Parathyroid adenoma (tissue), 2 donors: ENCODE data around the gene TTC13.
"Not testable (repeated sequence)": the region's sequence is repeated elsewhere in the genome, so short reads cannot be mapped to it uniquely, and the experiment has no call there.

ENCODE experiments used
- H2AFZ ChIP-seq: fragments of 300-600 bp; sonication (generic); one replicate; pipeline ENCODE4 v1.7.0; 2017; ENCODE audit warnings: antibody characterized with exemption, mild to moderate bottlenecking
- H3K27ac ChIP-seq: fragments of 300-600 bp; sonication (generic); one replicate; pipeline ENCODE4 v1.7.0; 2017
- H3K27me3 ChIP-seq: fragments of 300-600 bp; sonication (generic); one replicate; pipeline ENCODE4 v1.7.0; 2017; ENCODE audit warnings: low read length; ENCODE audit not compliant: control insufficient read depth, insufficient read depth
- H3K36me3 ChIP-seq: fragments of 300-600 bp; sonication (generic); one replicate; pipeline ENCODE4 v1.7.0; 2017; ENCODE audit warnings: low read length; ENCODE audit not compliant: control insufficient read depth, insufficient read depth
- H3K4me1 ChIP-seq: fragments of 300-600 bp; sonication (generic); one replicate; pipeline ENCODE4 v1.7.0; 2017; ENCODE audit warnings: control low read depth
- H3K4me2 ChIP-seq: fragments of 300-600 bp; sonication (generic); one replicate; pipeline ENCODE4 v1.7.0; 2017; ENCODE audit warnings: low read length
- H3K4me3 ChIP-seq: fragments of 300-600 bp; sonication (generic); one replicate; pipeline ENCODE4 v1.7.0; 2017; ENCODE audit warnings: low read depth, low read length
- H3K79me2 ChIP-seq: fragments of 300-600 bp; sonication (generic); one replicate; pipeline ENCODE4 v1.7.0; 2017; ENCODE audit warnings: control low read depth
- H3K9ac ChIP-seq: fragments of 300-600 bp; sonication (generic); one replicate; pipeline ENCODE4 v1.7.0; 2017; ENCODE audit warnings: mild to moderate bottlenecking
- H3K9me3 ChIP-seq: fragments of 300-600 bp; sonication (generic); one replicate; pipeline ENCODE4 v1.7.0; 2017; ENCODE audit warnings: low read length; ENCODE audit not compliant: control insufficient read depth
- CTCF ChIP-seq: fragments of 300-600 bp; sonication (generic); IDR thresholded peaks from one replicate; pipeline ENCODE4 v1.7.0; 2017; ENCODE audit warnings: antibody characterized with exemption, mild to moderate bottlenecking
- donor health status: primary hyperparathyroidism.

TTC13 gene

DNA sequence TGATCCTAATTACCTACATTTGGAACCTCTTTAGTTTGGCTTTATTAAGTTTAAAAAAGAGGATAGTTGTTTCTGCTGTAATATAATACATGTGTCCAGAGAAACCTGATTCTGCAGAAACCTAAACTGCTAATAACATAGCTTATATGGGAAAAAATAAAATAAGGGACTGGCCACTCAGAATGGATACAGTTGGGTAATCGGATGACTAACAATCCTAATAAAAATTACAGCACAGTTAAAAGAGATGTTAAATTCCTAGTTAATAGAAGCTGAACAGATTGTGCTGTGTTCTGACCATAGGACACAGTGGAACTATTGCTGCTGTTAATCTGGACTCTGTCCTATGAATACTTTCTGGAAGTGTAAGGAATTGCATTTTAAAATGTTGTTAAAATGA, 16.2 kb upstream of the TTC13 start:
- Histone ChIP-seq H3K4me3 (no peak overlapping the region), H3K4me2 (no peak overlapping the region), H3K9me3 (no peaks in the 10 kb centered on the region), H3K4me1 (no peaks in the 10 kb centered on the region), H3K79me2 (peaks cover 1% of the 10 kb centered on the region), H3K36me3 (no peaks in the 10 kb centered on the region), H3K9ac (no peak overlapping the region), H3K27ac (no peak overlapping the region), H2AFZ (no peak overlapping the region), H3K27me3 (no peaks in the 10 kb centered on the region)
- no peak for TF ChIP-seq CTCF

DNA sequence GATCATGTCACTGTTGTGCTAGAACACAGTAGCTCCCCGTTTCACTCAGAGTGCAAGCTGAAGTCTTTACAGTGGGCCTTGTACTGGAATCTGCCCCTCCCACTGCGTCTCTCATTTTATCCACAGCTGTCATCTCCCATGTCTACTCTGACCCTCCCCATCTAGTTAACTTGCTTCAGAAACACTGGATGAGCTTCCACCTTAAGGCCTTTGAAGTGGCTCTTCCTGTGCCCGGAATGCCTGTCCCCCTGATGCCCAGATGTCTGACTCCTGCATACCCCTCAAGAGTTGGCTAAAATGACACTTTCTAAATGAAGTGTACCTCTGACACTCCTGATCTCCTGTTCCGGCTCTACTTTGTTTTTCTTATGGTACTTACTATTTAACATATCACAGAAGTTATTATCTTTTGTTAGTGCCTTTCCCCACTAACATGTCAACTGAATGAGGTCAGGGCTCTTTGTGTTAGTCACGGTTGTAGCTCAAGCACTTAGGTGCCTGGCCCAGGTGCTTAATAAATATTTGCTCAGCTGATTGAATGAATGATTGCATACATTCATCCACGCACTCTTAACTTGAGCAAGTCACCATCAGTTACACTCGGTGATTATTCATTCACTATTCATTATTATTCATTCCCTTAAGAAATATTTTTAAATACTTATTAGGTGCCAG, 13.6 kb upstream of the TTC13 start:
- Histone ChIP-seq H3K4me2 (no peak overlapping the region), H3K9ac (no peak overlapping the region), H3K36me3 (no peaks in the 10 kb centered on the region), H3K4me1 (no peaks in the 10 kb centered on the region), H3K4me3 (no peak overlapping the region), H3K9me3 (no peaks in the 10 kb centered on the region), H3K27ac (no peak overlapping the region), H3K79me2 (peaks cover 3% of the 10 kb centered on the region), H3K27me3 (no peaks in the 10 kb centered on the region), H2AFZ (no peak overlapping the region)
- TF ChIP-seq CTCF, result no peak

DNA sequence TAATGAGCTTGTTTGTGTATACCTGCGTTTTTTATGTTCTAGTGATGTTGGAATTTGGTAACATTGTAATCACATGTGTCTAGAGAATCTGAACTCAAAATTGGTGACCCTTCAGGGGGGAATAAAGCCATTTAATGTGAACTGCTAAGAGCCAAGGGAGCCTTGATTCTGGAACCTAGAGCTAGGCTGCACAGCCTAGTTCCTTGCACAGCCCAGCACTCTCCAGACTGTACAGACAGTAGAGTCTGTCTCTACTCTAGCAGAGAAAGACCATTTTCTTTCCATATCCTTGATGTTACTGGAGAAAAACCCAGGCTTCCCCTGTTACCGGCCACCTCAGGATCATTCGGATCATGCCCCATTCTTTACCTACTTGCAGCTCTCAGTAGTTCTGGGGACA, 8.8 kb upstream of the TTC13 start:
- no peak overlapping the region for H3K4me2 ChIP-seq
- peaks cover 3% of the 10 kb centered on the region for H3K79me2 ChIP-seq
- no peak for TF ChIP-seq CTCF
- no peaks in the 10 kb centered on the region for H3K9me3 ChIP-seq
- H3K36me3 ChIP-seq, result no peaks in the 10 kb centered on the region
- no peak overlapping the region for H3K9ac ChIP-seq
- H2AFZ ChIP-seq, result no peak overlapping the region
- no peaks in the 10 kb centered on the region for H3K27me3 ChIP-seq
- H3K4me3 ChIP-seq, result no peak overlapping the region
- no peak overlapping the region for H3K27ac ChIP-seq
- no peaks in the 10 kb centered on the region for H3K4me1 ChIP-seq

DNA sequence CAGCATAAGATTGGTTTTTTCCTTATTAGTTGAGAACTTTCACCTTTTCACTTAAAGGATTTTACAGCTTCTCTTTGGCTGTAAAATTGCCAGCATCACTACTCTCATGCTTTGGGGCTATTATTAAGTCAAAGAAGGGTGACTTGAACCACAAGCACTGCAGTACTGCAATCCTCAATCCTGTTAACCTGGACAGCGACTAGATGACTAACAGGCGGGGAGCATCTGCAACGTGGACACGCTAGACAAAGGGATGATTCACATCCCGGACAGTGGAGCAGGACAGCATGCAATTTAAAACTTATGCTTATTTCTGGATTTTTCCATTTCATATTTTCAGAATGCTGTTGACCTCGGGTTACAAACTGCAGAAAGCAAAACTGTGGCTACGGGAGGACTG, 8.3 kb upstream of the TTC13 start:
- no peaks in the 10 kb centered on the region for H3K36me3 ChIP-seq
- no peak overlapping the region for H2AFZ ChIP-seq
- H3K79me2 ChIP-seq, result peaks cover 3% of the 10 kb centered on the region
- no peak overlapping the region for H3K4me2 ChIP-seq
- H3K9ac ChIP-seq, result no peak overlapping the region
- no peaks in the 10 kb centered on the region for H3K27me3 ChIP-seq
- H3K27ac ChIP-seq, result no peak overlapping the region
- no peaks in the 10 kb centered on the region for H3K4me1 ChIP-seq
- no peaks in the 10 kb centered on the region for H3K9me3 ChIP-seq
- H3K4me3 ChIP-seq, result no peak overlapping the region
- no peak for TF ChIP-seq CTCF

DNA sequence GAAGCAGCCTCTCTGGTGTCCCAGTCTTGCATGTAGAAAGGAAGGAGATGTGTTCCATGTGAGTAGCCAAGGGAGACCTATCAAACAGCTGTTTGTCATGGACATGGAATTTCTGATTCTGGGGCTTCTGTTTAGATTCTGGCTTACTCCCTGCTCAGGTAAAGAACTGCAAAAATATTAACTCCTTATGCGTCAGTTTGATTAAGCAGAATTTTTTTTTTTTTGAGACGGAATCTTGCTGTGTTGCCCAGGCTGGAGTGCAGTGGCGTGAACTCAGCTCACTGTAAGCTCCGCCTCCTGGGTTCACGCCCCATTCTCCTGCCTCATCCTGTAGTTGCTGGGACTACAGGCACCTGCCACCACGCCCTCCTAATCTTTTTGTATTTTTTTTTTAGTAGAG, 7.0 kb upstream of the TTC13 start:
- Histone ChIP-seq H3K27me3 (no peaks in the 10 kb centered on the region), H3K4me1 (no peaks in the 10 kb centered on the region), H3K36me3 (no peaks in the 10 kb centered on the region), H3K79me2 (peaks cover 3% of the 10 kb centered on the region), H3K4me3 (no peak overlapping the region), H3K9ac (no peak overlapping the region), H2AFZ (no peak overlapping the region), H3K4me2 (no peak overlapping the region), H3K9me3 (no peaks in the 10 kb centered on the region), H3K27ac (no peak overlapping the region)
- TF ChIP-seq CTCF, result no peak

GRCh38 chr1:230984622-230985515, 6.2 kb upstream of the TTC13 start:
- H3K27me3 ChIP-seq, H3K4me1 ChIP-seq, H3K4me3 ChIP-seq, H2AFZ ChIP-seq, H3K9me3 ChIP-seq, H3K4me2 ChIP-seq, H3K9ac ChIP-seq, H3K79me2 ChIP-seq, H3K27ac ChIP-seq, H3K36me3 ChIP-seq: not testable (repeated sequence)
